K562 (cell line): ENCODE measurements around the gene RASD2. TPM values are rescaled to one million over a fixed set of nuclear protein-coding genes. Genes with fewer than 3 reads are reported as not detected.

Experiments
- CBX1 ChIP-seq: sonication (generic); IDR thresholded peaks from 2 replicates; pipeline ENCODE4 v1.6.1; 2016; ENCODE audit warnings: antibody characterized with exemption, low read depth, mild to moderate bottlenecking
- CTBP1 ChIP-seq: fragments of 450-650 bp; IDR thresholded peaks from 2 replicates; pipeline ENCODE4 v1.6.1; 2016; ENCODE audit warnings: borderline replicate concordance
- ESRRA ChIP-seq: fragments of 450-650 bp; IDR thresholded peaks from 2 replicates; pipeline ENCODE4 v1.6.1; 2014; ENCODE audit warnings: low read depth, mild to moderate bottlenecking, moderate library complexity, borderline replicate concordance
- KLF10 ChIP-seq: fragments of 250-450 bp; sonication (Bioruptor Pico); IDR thresholded peaks from 2 replicates; pipeline ENCODE4 v1.6.1; 2021; ENCODE audit warnings: matching md5 sums
- MTF1 ChIP-seq: fragments of 250-450 bp; sonication (Bioruptor Pico); IDR thresholded peaks from 2 replicates; pipeline ENCODE4 v1.9.0; 2021; ENCODE audit warnings: moderate library complexity, mild to moderate bottlenecking, inconsistent platforms, borderline replicate concordance
- MXI1 ChIP-seq: IDR thresholded peaks from 2 replicates; pipeline ENCODE4 v1.6.1; 2011; ENCODE audit warnings: low read depth, mild to moderate bottlenecking, improper control_type of control experiment, low read length
- NCOA4 ChIP-seq: fragments of 450-650 bp; IDR thresholded peaks from 2 replicates; pipeline ENCODE4 v1.6.1; 2018; ENCODE audit warnings: mild to moderate bottlenecking; ENCODE audit not compliant: partially characterized antibody
- POLR2A ChIP-seq: fragments of 450-650 bp; conservative IDR thresholded peaks from 2 replicates; pipeline ENCODE4 v1.6.1; 2016
- POLR2AphosphoS2 ChIP-seq: IDR thresholded peaks from 2 replicates; pipeline ENCODE4 v1.6.1; 2012; ENCODE audit warnings: low read length, improper control_type of control experiment
- POLR2H ChIP-seq: IDR thresholded peaks from 2 replicates; pipeline ENCODE4 v1.6.1; 2016; ENCODE audit warnings: missing genetic modification characterization, low read depth, mild to moderate bottlenecking, control low read depth, missing compliant biosample characterization, moderate library complexity
- SMARCB1 ChIP-seq: IDR thresholded peaks from 2 replicates; pipeline ENCODE4 v1.6.1; 2011; ENCODE audit warnings: improper control_type of control experiment, low read depth; ENCODE audit not compliant: insufficient read length
- ZNF165 ChIP-seq: fragments of 250-450 bp; sonication (Bioruptor Pico); IDR thresholded peaks from 2 replicates; pipeline ENCODE4 v1.4.0; 2020; ENCODE audit warnings: borderline replicate concordance
- polyA plus RNA-seq, 8 experiments: library from polyadenylated mRNA; depleted of rRNA in 4 of 8; stranded (reverse) in 5 of 8; unstranded in 3 of 8; fragments of >200 nt; fragmentation: Nextera tagmentation in 2 of 8; fragmentation: Illumina TruSeq in 1 of 8; extraction: Ambion mirVana in 2 of 8; extraction: Trizol in 1 of 8; gene quantifications; 2 replicates each; pipeline versions ENCODE4 v1.2.1 to v1.2.3, GENCODE V29; 2011 to 2014; ENCODE audit warnings: inconsistent platforms in 1 of 8, missing spikeins in 1 of 8
- total RNA-seq, 7 experiments: library from RNA; depleted of rRNA in 6 of 7; stranded (reverse); fragments of >200 nt in 6 of 7; fragmentation: Illumina TruSeq in 2 of 7; extraction: Trizol in 2 of 7; gene quantifications; 2 replicates each; pipeline versions ENCODE4 v1.2.1 to v1.2.3, GENCODE V29; 2011 to 2021; ENCODE audit warnings: low replicate concordance in 1 of 7
- TF ChIP-seq, protein P1 (sequence below): sonication (generic); IDR thresholded peaks from 2 replicates; pipeline ENCODE4 v1.6.1; 2016
- TF ChIP-seq, protein P2 (sequence below): fragments of 250-450 bp; sonication (Bioruptor Pico); IDR thresholded peaks from 2 replicates; pipeline ENCODE4 v1.5.0; 2022; ENCODE audit warnings: mild to moderate bottlenecking
- TF ChIP-seq, protein P3 (sequence below): sonication (generic); formaldehyde crosslinking; IDR thresholded peaks from 2 replicates; pipeline ENCODE4 v1.8.1; 2023; ENCODE audit warnings: mild to moderate bottlenecking, missing genetic modification reagents
- TF ChIP-seq, protein P4 (sequence below): sonication (generic); formaldehyde crosslinking; IDR thresholded peaks from 2 replicates; pipeline ENCODE4 v1.8.0; 2022; ENCODE audit warnings: missing genetic modification reagents, mild to moderate bottlenecking, moderate library complexity, borderline replicate concordance
- TF ChIP-seq, protein P5 (sequence below): sonication (generic); formaldehyde crosslinking; IDR thresholded peaks from 2 replicates; pipeline ENCODE4 v1.8.1; 2023; ENCODE audit warnings: missing genetic modification reagents, mild to moderate bottlenecking, borderline replicate concordance

RASD2 gene
- total and polyA plus RNA-seq, 9 of the 15 experiments (the other 6 are each of a cell fraction or from before 2014, with no cell fraction given): 0.05 TPM; not detected in 8

DNA sequence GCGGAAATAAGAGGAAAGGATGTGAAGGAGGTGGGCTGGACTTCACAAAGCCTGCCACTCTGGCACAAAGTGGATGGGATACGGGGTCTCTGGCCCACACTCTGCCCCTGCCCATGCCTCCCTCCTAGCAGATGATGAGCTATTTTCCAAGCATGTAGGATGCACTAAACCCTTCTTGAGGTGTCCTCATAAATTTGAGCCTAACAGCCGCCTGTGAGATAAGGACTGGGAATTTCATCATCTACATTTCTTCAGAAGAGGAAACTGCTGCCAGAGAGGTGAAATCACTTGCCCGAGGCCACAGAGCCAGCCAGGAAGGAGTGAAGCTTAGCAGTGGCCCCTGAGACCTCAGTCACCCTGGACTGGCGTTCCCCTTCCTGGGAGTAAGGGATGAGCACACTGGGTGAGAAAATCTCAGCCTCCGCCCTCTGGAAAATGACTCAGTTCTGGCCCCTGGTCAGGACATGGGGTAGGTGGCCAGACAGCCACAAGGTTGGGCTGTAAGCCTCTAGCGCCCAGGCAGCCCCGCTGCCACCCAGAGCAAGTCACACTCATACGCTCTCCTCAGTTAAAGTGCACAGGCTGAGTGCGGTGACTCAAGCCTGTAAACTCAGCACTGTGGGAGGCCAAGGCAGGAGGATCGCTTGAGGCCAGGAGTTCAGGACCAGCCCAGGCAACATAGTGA is 48.6 kb downstream of the RASD2 start (continued):
- TF ChIP-seq, protein P1, sequence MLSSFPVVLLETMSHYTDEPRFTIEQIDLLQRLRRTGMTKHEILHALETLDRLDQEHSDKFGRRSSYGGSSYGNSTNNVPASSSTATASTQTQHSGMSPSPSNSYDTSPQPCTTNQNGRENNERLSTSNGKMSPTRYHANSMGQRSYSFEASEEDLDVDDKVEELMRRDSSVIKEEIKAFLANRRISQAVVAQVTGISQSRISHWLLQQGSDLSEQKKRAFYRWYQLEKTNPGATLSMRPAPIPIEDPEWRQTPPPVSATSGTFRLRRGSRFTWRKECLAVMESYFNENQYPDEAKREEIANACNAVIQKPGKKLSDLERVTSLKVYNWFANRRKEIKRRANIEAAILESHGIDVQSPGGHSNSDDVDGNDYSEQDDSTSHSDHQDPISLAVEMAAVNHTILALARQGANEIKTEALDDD: no peak
- TF ChIP-seq MTF1 (CRISPR knock-in tag): no peak
- no peak for TF ChIP-seq ZNF165 (CRISPR knock-in tag)
- no peak for TF ChIP-seq MXI1
- TF ChIP-seq, protein P2, sequence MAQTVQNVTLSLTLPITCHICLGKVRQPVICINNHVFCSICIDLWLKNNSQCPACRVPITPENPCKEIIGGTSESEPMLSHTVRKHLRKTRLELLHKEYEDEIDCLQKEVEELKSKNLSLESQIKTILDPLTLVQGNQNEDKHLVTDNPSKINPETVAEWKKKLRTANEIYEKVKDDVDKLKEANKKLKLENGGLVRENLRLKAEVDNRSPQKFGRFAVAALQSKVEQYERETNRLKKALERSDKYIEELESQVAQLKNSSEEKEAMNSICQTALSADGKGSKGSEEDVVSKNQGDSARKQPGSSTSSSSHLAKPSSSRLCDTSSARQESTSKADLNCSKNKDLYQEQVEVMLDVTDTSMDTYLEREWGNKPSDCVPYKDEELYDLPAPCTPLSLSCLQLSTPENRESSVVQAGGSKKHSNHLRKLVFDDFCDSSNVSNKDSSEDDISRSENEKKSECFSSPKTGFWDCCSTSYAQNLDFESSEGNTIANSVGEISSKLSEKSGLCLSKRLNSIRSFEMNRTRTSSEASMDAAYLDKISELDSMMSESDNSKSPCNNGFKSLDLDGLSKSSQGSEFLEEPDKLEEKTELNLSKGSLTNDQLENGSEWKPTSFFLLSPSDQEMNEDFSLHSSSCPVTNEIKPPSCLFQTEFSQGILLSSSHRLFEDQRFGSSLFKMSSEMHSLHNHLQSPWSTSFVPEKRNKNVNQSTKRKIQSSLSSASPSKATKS (CRISPR knock-in tag): no peak
- no peak for TF ChIP-seq ESRRA
- TF ChIP-seq KLF10 (CRISPR knock-in tag): no peak
- TF ChIP-seq POLR2A: no peak
- no peak for TF ChIP-seq SMARCB1
- no peak for TF ChIP-seq POLR2AphosphoS2
- TF ChIP-seq, protein P3, sequence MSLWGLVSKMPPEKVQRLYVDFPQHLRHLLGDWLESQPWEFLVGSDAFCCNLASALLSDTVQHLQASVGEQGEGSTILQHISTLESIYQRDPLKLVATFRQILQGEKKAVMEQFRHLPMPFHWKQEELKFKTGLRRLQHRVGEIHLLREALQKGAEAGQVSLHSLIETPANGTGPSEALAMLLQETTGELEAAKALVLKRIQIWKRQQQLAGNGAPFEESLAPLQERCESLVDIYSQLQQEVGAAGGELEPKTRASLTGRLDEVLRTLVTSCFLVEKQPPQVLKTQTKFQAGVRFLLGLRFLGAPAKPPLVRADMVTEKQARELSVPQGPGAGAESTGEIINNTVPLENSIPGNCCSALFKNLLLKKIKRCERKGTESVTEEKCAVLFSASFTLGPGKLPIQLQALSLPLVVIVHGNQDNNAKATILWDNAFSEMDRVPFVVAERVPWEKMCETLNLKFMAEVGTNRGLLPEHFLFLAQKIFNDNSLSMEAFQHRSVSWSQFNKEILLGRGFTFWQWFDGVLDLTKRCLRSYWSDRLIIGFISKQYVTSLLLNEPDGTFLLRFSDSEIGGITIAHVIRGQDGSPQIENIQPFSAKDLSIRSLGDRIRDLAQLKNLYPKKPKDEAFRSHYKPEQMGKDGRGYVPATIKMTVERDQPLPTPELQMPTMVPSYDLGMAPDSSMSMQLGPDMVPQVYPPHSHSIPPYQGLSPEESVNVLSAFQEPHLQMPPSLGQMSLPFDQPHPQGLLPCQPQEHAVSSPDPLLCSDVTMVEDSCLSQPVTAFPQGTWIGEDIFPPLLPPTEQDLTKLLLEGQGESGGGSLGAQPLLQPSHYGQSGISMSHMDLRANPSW (CRISPR knock-in tag): no peak
- TF ChIP-seq CBX1: no peak
- TF ChIP-seq CTBP1: peak; percentile 72; the same call in 1 of the 2 replicates
- TF ChIP-seq POLR2H: no peak
- TF ChIP-seq NCOA4: no peak
- TF ChIP-seq, protein P4, sequence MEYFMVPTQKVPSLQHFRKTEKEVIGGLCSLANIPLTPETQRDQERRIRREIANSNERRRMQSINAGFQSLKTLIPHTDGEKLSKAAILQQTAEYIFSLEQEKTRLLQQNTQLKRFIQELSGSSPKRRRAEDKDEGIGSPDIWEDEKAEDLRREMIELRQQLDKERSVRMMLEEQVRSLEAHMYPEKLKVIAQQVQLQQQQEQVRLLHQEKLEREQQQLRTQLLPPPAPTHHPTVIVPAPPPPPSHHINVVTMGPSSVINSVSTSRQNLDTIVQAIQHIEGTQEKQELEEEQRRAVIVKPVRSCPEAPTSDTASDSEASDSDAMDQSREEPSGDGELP (CRISPR knock-in tag): no peak
- TF ChIP-seq, protein P5, sequence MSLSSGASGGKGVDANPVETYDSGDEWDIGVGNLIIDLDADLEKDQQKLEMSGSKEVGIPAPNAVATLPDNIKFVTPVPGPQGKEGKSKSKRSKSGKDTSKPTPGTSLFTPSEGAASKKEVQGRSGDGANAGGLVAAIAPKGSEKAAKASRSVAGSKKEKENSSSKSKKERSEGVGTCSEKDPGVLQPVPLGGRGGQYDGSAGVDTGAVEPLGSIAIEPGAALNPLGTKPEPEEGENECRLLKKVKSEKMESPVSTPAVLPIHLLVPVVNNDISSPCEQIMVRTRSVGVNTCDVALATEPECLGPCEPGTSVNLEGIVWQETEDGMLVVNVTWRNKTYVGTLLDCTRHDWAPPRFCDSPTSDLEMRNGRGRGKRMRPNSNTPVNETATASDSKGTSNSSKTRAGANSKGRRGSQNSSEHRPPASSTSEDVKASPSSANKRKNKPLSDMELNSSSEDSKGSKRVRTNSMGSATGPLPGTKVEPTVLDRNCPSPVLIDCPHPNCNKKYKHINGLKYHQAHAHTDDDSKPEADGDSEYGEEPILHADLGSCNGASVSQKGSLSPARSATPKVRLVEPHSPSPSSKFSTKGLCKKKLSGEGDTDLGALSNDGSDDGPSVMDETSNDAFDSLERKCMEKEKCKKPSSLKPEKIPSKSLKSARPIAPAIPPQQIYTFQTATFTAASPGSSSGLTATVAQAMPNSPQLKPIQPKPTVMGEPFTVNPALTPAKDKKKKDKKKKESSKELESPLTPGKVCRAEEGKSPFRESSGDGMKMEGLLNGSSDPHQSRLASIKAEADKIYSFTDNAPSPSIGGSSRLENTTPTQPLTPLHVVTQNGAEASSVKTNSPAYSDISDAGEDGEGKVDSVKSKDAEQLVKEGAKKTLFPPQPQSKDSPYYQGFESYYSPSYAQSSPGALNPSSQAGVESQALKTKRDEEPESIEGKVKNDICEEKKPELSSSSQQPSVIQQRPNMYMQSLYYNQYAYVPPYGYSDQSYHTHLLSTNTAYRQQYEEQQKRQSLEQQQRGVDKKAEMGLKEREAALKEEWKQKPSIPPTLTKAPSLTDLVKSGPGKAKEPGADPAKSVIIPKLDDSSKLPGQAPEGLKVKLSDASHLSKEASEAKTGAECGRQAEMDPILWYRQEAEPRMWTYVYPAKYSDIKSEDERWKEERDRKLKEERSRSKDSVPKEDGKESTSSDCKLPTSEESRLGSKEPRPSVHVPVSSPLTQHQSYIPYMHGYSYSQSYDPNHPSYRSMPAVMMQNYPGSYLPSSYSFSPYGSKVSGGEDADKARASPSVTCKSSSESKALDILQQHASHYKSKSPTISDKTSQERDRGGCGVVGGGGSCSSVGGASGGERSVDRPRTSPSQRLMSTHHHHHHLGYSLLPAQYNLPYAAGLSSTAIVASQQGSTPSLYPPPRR: no peak
